GM12891 (cell line): ENCODE data around the gene TMED9.

Experiments
- PAX5 ChIP-seq: IDR thresholded peaks from 2 replicates; pipeline ENCODE4 v1.6.1; 2011; ENCODE audit warnings: low read length, moderate library complexity, mild to moderate bottlenecking; ENCODE audit not compliant: insufficient read depth, severe bottlenecking
- POLR2A ChIP-seq: IDR thresholded peaks from 2 replicates; pipeline ENCODE4 v1.6.1; 2011; ENCODE audit warnings: low read depth, low read length, control low read depth
- POLR2AphosphoS5 ChIP-seq: IDR thresholded peaks from 2 replicates; pipeline ENCODE4 v1.6.1; 2011; ENCODE audit warnings: low read depth, low read length, control low read depth
- TAF1 ChIP-seq: IDR thresholded peaks from 2 replicates; pipeline ENCODE4 v1.6.1; 2011; ENCODE audit warnings: low read depth, low read length, control low read depth

GRCh38 chr5:177603631-177604030 lies 11.6 kb downstream of the TMED9 start:
- TF ChIP-seq POLR2AphosphoS5 = no peak
- no peak for TF ChIP-seq POLR2A
- TF ChIP-seq TAF1 = no peak
- TF ChIP-seq PAX5 = no peak
